Esophagus (tissue), 2 donors: ENCODE results near the gene SLC35F3. TPM values are rescaled to one million over a fixed set of nuclear protein-coding genes. Genes with fewer than 3 reads are reported as not detected.

Experiments
- H3K27ac ChIP-seq, 2 donors: one replicate each; pipeline ENCODE4 v1.5.1; 2013; ENCODE audit warnings: low read depth in 2 of 2, mild to moderate bottlenecking in 2 of 2, inconsistent platforms in 1 of 2, low read length in 1 of 2, moderate library complexity in 1 of 2
- H3K27me3 ChIP-seq, 2 donors: one replicate each; pipeline ENCODE4 v1.6.1; 2013; ENCODE audit warnings: low read length in 2 of 2, control low read depth in 1 of 2, mild to moderate bottlenecking in 1 of 2; ENCODE audit not compliant: insufficient read depth in 2 of 2, control insufficient read depth in 1 of 2
- H3K36me3 ChIP-seq, 2 donors: one replicate each; pipeline ENCODE4 v1.6.1; 2013; ENCODE audit warnings: low read length in 1 of 2; ENCODE audit not compliant: control insufficient read depth in 2 of 2, insufficient read depth in 2 of 2
- H3K4me1 ChIP-seq, 2 donors: one replicate each; pipeline ENCODE4 v1.6.1; 2013; ENCODE audit warnings: low read length in 1 of 2; ENCODE audit not compliant: control insufficient read depth in 2 of 2, insufficient read depth in 2 of 2
- H3K4me3 ChIP-seq, 2 donors: one replicate each; pipeline ENCODE4 v1.5.1; 2013; ENCODE audit warnings: low read length in 2 of 2, mild to moderate bottlenecking in 2 of 2, low read depth in 1 of 2, moderate library complexity in 1 of 2
- H3K9me3 ChIP-seq, 2 donors: one replicate each; pipeline ENCODE4 v1.6.1; 2013; ENCODE audit warnings: mild to moderate bottlenecking in 2 of 2, low read depth in 1 of 2, low read length in 1 of 2, moderate library complexity in 1 of 2; ENCODE audit not compliant: control insufficient read depth in 2 of 2, insufficient read depth in 1 of 2
- WGBS, 2 donors: extraction: QIAGEN DNeasy Blood & Tissue Kit; methylation state at CpG; one replicate each; pipeline ENCODE4 v1.1.7; 2013; 5-methylcytosine and 5-hydroxymethylcytosine counted together
- polyA plus RNA-seq, 2 donors: library from polyadenylated mRNA; stranded (reverse); fragments of 200-250 nt; gene quantifications; one replicate each; pipeline ENCODE4 v1.2.3, GENCODE V29; 2013
- donor health status: healthy with polysubstance abuse.
- donor health status: Bipolar disorder and iron deficiency.

Gene SLC35F3
- polyA plus RNA-seq, 2 donors = 0.24 to 0.69 TPM

GRCh38 chr1:234001817-234002216 lies 97.3 kb downstream of the SLC35F3 start:
- no peaks in the 10 kb centered on the region for H3K36me3 ChIP-seq
- no peaks in the 10 kb centered on the region for H3K9me3 ChIP-seq
- peaks cover 0 to 6% of the 10 kb centered on the region in 2 donors for H3K27me3 ChIP-seq
- no peak overlapping the region for H3K27ac ChIP-seq
- no peaks in the 10 kb centered on the region for H3K4me1 ChIP-seq
- no peak overlapping the region for H3K4me3 ChIP-seq

GRCh38 chr1:234004591-234004990 lies 100.1 kb downstream of the SLC35F3 start:
- H3K27ac ChIP-seq = no peak overlapping the region
- H3K36me3 ChIP-seq = no peaks in the 10 kb centered on the region
- no peak overlapping the region for H3K4me3 ChIP-seq
- H3K9me3 ChIP-seq = no peaks in the 10 kb centered on the region
- H3K4me1 ChIP-seq = no peaks in the 10 kb centered on the region
- H3K27me3 ChIP-seq = peaks cover 1 to 2% of the 10 kb centered on the region in 2 donors

GRCh38 chr1:234007684-234008083 lies 103.2 kb downstream of the SLC35F3 start:
- no peaks in the 10 kb centered on the region for H3K9me3 ChIP-seq
- H3K36me3 ChIP-seq = no peaks in the 10 kb centered on the region
- H3K4me3 ChIP-seq = no peak overlapping the region
- H3K27ac ChIP-seq = no peak overlapping the region
- no peaks in the 10 kb centered on the region for H3K4me1 ChIP-seq
- H3K27me3 ChIP-seq = peaks cover 0 to 2% of the 10 kb centered on the region in 2 donors
- WGBS, 2 donors = 63 to 95% methylated on average over 1 of the region's 1 CpG

GRCh38 chr1:234008591-234008990 lies 104.1 kb downstream of the SLC35F3 start:
- Histone ChIP-seq H3K36me3 (no peaks in the 10 kb centered on the region), H3K27ac (no peak overlapping the region), H3K4me1 (no peaks in the 10 kb centered on the region), H3K4me3 (no peak overlapping the region), H3K9me3 (no peaks in the 10 kb centered on the region), H3K27me3 (peaks cover 0 to 2% of the 10 kb centered on the region in 2 donors)

- peaks cover 0 to 2% of the 10 kb centered on the region in 2 donors for H3K27me3 ChIP-seq
- H3K4me1 ChIP-seq = no peaks in the 10 kb centered on the region
- WGBS, 2 donors = 85 to 88% methylated on average over 1 of the region's 1 CpG
- H3K36me3 ChIP-seq = no peaks in the 10 kb centered on the region
- H3K27ac ChIP-seq = no peak overlapping the region
- H3K4me3 ChIP-seq = no peak overlapping the region
- H3K9me3 ChIP-seq = no peaks in the 10 kb centered on the region
Observed at GRCh38 chr1:234009668-234010067, 105.2 kb downstream of the SLC35F3 start.

- 76 to 77% methylated on average over 3 of the region's 3 CpGs for WGBS, 2 donors
- H3K4me3 ChIP-seq = no peak overlapping the region
- H3K27ac ChIP-seq = no peak overlapping the region
- H3K36me3 ChIP-seq = no peaks in the 10 kb centered on the region
- no peaks in the 10 kb centered on the region for H3K27me3 ChIP-seq
- no peaks in the 10 kb centered on the region for H3K9me3 ChIP-seq
- no peaks in the 10 kb centered on the region for H3K4me1 ChIP-seq
Observed at GRCh38 chr1:234014208-234014607, 109.7 kb downstream of the SLC35F3 start.

- Histone ChIP-seq H3K27me3 (no peaks in the 10 kb centered on the region), H3K4me1 (no peaks in the 10 kb centered on the region), H3K9me3 (no peaks in the 10 kb centered on the region), H3K4me3 (no peak overlapping the region), H3K36me3 (no peaks in the 10 kb centered on the region), H3K27ac (no peak overlapping the region)
- WGBS, 2 donors = 56 to 63% methylated on average over 4 of the region's 4 CpGs
Observed at GRCh38 chr1:234018816-234019215, 114.3 kb downstream of the SLC35F3 start.

- Histone ChIP-seq H3K27me3 (no peaks in the 10 kb centered on the region), H3K4me3 (no peak overlapping the region), H3K36me3 (no peaks in the 10 kb centered on the region), H3K27ac (no peak overlapping the region), H3K9me3 (no peaks in the 10 kb centered on the region), H3K4me1 (no peaks in the 10 kb centered on the region)
- WGBS, 2 donors = 90 to 92% methylated on average over 2 of the region's 2 CpGs
Observed at GRCh38 chr1:234019387-234019786, 114.9 kb downstream of the SLC35F3 start.

- Histone ChIP-seq H3K27ac (no peak overlapping the region), H3K36me3 (no peaks in the 10 kb centered on the region)
- WGBS, 2 donors = 89 to 98% methylated on average over 2 of the region's 2 CpGs
Observed at GRCh38 chr1:234022302-234022701, 117.8 kb downstream of the SLC35F3 start.

GRCh38 chr1:234039603-234040002 lies 135.1 kb downstream of the SLC35F3 start:
- Histone ChIP-seq H3K27me3 (no peaks in the 10 kb centered on the region), H3K27ac (no peak overlapping the region), H3K4me1 (no peaks in the 10 kb centered on the region), H3K9me3 (peaks cover 0 to 2% of the 10 kb centered on the region in 2 donors), H3K4me3 (no peak overlapping the region), H3K36me3 (no peaks in the 10 kb centered on the region)
- WGBS, 2 donors = 93% methylated on average over 8 of the region's 8 CpGs

More at GRCh38 chr1:234022302-234022701, 117.8 kb downstream of the SLC35F3 start:
- Histone ChIP-seq H3K27me3 (no peaks in the 10 kb centered on the region), H3K4me1 (no peaks in the 10 kb centered on the region), H3K9me3 (peaks cover 0 to 2% of the 10 kb centered on the region in 2 donors), H3K4me3 (no peak overlapping the region)
